HG03439 (cell line): ENCODE results near the gene SLC27A4.
"Not testable (repeated sequence)": the region's sequence is repeated elsewhere in the genome, so short reads cannot be mapped to it uniquely, and the experiment has no call there.

ENCODE experiments used
- ATAC-seq: cut with Tn5 transposase; IDR thresholded peaks from one replicate; pipeline ENCODE4 v1.9.1; 2021; ENCODE audit warnings: mild to moderate bottlenecking, moderate library complexity; ENCODE audit not compliant: unreplicated experiment

Gene SLC27A4

DNA sequence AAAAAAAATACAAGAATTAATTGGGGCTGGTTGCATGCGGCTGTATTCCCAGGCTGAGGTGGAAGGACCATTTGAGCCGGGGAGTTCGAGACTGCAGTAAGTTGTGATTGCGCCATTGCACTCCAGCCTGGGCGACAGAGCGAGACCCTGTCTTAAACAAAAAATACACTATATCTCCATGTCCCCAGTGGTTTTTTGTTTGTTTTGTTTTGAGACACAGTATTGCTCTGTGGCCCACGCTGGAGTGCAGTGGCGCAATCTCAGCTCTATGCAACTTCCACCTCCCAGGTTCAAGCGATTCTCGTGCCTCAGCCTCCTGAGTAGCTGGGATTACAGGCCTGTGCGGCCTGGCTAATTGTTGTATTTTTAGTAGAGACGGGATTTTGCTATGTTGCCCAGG is 16.5 kb upstream of the SLC27A4 start:
- no peak for ATAC-seq

DNA sequence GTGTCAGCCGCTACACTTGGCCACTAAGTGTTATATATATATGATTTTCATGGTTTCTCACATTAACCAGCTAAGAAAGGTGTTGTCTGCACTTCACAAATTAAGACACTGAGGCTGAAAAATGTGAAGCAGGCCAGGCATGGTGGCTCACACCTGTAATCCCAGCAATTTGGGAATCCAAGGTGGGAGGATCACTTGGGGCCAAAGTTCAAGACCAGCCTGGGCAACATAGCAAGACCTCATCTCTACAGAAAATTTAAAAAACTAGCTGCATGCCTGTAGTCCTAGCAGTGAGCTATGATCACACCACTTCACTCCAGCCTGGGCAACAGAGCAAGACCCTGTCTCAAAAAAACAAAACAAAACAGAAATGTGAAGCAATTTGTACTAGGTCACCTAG is 15.9 kb upstream of the SLC27A4 start:
- no peak for ATAC-seq

DNA sequence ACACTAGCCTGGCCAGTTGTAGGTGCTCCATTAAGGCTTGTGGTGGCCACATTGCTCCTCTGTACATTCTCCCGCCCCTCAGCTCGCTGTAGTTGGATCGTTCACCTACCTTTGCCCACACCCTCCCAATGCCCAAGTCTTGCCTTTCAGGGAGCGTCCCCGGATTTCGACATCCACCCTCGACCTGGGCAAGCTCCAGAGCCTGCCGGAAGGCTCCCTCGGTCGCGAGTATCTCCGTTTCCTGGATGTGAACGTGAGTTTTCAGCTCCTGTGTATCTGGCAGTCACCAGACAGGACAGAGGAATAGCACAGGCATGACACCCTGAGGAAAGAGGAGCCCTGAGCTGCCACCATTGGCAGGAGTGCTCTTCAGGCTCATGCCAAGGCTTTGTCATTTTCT is 14.7 kb upstream of the SLC27A4 start:
- ATAC-seq: no peak

DNA sequence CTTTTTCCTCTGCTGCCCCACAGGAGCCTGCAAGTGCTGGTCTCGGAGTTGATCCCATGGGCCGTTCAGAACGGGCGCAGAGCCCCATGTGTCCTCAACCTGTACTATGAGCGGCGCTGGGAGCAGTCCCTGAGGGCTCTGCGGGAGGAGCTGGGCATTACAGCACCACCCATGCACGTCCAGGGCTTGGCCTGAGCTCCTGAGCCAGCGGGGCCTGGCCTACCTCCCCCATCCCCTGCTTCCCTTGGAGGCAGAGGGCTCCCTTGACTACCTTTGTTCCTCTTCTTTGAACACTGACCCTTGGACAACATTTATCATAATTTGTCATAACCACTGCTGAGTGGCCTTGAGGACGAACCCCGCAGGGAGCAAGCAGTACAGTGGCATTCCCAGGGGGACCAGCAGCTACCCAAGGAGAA is 6.9 kb upstream of the SLC27A4 start:
- ATAC-seq: no peak

DNA sequence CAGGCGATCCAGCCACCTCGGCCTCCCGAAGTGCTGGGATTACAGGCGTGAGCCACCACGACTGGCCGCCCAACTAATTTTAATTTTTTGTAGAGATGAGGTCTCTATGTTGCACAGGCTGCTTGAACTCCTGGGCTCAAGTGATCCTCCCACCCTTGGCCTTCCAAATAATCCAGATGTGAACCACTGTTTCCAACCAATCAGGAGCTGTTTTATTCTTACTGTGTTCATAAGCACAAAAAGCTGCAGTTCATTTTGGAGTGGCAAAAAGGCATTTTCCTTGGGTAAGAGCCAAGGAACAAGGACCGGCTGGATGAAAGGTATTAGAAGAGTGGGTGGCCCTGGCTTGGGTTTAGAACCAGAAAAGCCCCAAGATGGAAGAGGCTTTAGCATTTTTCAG is 5.2 kb upstream of the SLC27A4 start:
- no peak for ATAC-seq

DNA sequence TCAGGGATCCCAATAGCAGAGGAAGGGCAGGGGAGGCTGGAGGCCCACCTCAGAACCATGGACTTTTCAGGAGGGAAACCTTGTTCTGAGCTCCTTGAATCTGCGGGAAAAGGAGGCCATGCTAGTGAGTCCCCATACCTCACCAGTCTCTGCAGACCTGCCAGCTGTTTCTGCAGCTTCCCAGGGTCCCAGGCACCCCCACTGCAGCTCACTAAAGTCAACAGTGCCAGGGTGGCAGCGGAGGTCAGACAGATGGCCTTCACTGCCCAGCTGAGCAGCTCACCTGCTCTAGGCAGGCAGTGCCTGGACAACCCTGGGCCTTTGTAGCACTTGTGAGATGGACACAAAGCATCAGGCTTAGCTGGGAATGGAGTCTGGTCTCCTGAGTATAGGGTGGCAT is 4.4 kb upstream of the SLC27A4 start:
- no peak for ATAC-seq

DNA sequence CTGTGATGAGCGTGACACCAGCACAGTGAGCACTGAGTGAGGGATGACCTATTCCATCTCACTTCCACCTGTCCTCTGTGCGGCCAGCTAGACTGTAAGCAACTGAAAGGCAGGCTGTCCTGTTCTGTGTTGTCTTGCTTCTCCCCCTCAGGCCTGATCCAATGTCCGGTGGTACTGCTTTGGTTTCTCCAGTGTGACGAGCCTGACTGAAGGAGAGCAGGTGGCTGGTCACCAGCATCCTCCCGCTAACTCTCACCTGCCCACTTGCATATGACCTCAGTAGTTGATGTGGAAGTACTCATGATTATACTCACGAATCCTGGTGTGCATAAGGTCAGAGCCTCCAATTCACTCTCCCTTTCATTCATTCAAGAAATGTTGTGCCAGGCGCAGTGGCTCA is 2.4 kb upstream of the SLC27A4 start:
- no peak for ATAC-seq

DNA sequence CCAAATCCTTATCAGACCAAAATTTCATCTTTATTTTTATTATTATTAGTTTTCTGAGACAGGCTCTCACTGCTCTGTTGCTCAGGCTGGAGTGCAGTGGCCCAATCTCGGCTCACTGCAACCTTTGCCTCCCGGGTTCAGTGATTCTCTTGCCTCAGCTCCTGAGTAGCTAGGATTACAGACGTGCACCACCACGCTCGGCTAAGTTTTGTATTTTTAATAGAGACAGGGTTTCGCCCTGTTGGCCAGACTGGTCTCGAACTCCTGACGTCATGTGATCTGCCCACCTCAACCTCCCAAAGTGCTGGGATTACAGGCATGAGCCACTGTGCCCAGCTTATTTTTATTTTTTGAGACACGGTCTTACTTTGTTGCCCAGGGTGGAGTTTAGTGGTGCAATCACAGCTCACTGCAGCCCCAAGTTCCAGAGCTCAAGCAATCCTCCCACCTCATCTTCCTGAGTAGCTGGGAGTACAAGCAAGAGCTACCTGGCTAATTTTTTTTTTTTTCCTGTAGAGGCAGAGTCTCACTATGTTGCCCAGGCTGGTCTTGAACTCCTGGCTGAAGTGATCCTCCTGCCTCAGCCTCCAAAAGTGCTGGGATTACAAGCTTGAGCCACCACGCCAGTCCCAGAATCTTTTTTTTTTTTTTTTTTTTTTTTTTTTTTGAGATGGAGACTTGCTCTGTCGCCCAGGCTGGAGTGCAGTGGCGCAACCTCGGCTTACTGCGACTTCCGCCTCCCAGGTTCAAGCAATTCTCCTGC is 1.3 kb upstream of the SLC27A4 start:
- ATAC-seq: not testable (repeated sequence)

DNA sequence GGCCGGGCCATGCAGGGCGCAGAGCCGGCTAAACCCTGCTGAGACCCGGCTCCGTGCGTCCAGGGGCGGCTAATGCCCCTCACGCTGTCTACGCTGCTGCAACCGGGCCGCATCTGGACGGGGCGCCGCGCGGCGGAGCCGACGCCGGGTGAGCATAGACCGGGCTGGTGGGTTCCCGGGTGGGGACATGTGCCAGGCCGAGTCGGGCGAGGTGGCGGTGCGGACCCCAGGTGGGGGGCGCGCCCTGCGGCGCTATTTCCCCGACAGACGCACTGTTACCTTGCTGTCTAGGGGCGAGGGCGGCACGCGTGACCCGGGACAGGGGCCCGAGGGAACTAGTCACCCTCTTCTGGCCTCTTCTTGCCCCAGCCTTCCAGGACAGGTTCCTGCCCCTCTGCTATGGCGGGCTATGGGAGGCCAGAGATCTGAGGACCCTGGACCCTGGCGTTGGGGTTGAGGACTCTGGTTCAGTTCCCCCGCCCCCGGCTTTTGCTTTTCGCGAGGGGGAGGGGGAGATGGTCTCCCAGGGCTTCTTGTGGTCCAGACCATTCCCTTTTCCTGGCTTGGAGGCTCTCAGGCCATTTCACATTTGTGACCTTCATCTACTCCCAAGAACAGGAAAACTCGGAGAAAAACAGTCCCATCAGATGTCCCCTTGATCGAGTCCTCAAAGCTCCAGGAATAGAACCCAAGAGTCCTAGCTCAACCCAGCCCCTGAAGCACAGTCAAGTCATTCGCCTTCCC is 536 bp downstream of the SLC27A4 start:
- peak; percentile 26 for ATAC-seq

DNA sequence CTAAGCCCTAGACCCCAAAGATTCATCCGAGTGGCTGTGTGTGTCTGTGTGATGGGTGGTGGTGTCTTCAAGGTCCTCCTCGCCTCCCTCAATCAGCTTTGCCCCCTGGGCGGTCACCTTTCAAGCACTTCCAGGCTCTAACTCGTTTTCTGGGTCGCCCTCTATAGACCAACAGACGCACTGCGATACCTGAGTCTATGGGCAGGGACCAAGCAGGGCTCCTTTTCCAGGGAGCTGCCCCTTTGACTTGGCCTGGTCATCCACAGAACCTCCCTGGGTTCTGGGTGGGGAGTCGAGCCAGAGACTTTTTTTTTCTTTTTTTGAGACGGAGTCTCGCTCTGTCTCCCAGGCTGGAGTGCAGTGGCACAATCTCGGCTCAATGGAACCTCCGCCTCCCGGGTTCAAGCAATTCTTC is 1.1 kb downstream of the SLC27A4 start:
- ATAC-seq: no peak

DNA sequence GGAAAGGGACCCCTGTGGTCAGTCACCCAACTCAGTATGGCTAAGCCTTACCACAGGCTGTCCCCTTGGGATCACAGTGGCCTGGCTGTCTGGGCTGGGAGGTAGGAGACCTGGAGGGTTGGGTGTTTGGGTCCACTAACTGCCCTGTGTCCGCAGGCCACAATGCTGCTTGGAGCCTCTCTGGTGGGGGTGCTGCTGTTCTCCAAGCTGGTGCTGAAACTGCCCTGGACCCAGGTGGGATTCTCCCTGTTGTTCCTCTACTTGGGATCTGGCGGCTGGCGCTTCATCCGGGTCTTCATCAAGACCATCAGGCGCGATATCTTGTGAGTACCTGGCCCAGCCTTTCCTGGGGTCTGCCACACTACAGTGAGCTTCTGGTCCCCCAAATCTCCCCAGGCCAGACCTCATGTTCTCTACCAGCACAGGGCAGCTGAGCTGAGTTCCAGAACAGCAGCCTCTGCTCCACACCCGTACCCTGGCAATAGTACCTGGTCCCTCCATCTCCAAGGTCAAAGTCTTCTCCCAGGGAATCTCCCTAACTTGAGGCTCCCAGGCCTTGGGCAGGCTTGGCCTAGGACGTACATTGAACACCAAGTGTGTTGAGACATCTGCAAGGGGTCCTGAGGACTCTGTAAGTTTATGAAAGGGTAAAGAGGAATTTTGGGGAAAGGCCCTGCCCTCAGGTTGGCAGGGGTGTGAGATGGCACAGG is 2.8 kb downstream of the SLC27A4 start:
- ATAC-seq: no peak

DNA sequence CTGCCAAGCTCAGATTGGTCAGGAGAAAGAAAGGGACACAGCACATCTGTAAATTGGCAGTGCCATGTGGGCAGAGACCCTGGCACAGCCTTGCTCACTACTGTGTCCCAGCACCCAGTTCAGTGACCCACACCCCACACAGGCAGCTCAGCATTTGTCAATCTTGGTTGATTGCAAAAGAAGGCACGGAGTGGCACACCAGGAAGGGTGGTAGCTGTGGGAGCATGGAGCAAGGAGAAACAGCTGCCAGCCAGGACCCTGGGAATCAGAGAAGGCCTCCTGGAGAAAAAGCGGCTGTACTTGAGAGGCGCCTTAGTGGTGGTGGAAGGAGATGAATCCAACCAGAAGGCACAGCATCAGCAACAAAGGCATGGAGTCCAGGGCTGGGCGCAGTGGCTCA is 3.5 kb downstream of the SLC27A4 start:
- ATAC-seq: no peak

DNA sequence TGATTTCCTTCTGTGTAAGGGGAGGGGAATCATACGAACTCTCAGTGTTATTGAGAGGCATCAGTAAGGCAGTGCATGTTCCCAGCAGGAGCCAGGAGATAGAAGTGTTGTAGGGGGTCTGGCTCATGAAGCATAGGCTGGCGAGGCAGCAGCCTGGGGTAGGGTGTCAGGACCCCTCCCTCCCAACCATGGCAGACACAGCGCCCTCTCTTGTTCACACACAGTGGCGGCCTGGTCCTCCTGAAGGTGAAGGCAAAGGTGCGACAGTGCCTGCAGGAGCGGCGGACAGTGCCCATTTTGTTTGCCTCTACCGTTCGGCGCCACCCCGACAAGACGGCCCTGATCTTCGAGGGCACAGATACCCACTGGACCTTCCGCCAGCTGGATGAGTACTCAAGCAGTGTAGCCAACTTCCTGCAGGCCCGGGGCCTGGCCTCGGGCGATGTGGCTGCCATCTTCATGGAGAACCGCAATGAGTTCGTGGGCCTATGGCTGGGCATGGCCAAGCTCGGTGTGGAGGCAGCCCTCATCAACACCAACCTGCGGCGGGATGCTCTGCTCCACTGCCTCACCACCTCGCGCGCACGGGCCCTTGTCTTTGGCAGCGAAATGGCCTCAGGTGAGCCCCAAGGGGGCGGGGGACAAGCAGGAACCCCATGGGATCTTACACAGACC is 4.7 kb downstream of the SLC27A4 start:
- ATAC-seq: no peak

DNA sequence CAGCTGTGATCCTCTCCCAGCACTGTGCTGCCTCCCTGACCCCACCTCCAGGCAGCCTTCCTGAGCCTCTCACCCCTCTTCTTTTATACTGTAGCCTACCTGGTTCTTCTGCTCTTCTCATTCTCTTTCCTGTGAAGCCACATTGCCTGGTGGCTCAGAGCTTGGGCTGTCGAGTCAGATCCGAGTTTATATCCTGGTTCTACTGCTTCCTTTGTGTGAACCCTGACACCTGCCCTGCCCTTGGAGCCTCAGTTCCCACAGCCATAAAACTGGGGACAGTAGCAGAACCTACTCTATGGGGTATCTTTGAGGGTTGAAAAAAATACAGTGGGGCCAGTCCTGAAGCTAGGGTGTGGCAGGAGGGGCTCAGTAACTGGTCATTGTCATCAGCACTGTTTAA is 8.8 kb downstream of the SLC27A4 start:
- no peak for ATAC-seq

DNA sequence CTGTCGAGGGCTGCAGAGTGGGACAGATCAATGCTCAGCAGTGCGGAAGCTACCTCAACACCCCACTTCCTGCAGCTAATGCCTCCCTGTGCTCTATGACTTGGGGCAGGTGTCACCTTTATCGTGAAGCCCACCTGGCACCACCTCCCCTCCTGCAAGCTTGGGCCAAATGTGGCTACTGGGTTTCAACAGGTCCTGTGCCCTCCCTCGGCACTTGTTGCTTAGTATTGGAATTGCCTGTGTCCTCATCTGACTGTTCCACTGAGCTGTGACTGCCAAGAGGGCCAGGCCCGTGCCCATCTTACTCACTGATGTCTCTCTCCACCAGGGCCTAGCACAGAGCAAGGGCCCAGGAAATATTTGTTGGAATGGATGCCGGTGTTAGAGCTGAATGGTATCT is 9.4 kb downstream of the SLC27A4 start:
- no peak for ATAC-seq

DNA sequence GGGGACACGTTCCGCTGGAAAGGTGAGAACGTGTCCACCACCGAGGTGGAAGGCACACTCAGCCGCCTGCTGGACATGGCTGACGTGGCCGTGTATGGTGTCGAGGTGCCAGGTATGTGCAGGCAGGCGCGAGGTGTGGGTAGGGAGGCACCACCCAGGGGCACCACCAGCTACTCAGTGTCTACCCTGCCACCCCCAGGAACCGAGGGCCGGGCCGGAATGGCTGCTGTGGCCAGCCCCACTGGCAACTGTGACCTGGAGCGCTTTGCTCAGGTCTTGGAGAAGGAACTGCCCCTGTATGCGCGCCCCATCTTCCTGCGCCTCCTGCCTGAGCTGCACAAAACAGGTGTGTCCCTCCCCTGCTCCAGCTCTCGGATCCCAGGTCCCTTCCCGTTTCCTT is 15.1 kb downstream of the SLC27A4 start:
- ATAC-seq: no peak

DNA sequence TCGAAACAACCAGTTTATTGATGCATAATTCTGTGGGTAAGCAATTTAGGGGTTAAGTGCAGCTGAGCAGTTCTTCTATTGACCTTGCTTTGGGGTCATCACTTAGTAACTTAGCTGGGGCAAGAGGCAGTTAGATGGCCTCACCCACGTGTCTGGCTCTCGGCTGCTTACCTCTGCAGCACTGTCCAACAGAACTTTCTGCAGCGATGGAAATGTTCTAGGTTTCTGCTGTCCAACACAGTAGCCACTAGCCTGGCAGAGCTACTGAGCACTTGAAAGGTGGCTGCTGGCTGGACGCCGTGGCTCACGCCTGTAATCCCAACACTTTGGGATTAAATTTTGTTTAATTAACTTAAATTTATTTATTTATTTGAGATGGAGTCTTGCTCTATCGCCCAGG is 17.8 kb downstream of the SLC27A4 start:
- no peak for ATAC-seq

DNA sequence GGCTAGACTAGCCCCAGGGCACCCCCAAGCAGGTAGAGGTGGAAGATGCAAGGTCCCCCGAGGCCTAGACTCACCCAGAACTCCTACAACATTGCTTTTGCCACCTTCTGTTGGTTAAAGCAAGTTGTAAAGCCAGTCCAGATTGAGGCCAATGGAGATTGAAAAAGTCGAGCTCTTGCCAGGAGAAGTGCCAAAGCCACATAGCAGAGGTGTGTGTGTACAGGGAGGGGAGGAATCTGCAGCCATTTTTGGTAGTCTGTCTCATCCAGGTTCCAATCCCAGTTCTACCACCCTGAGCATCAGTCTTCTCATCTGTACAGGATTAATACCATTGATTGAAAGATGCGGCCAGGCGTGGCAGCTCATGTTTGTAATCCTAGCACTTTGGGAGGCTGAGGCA is 18.5 kb downstream of the SLC27A4 start:
- ATAC-seq: no peak

DNA sequence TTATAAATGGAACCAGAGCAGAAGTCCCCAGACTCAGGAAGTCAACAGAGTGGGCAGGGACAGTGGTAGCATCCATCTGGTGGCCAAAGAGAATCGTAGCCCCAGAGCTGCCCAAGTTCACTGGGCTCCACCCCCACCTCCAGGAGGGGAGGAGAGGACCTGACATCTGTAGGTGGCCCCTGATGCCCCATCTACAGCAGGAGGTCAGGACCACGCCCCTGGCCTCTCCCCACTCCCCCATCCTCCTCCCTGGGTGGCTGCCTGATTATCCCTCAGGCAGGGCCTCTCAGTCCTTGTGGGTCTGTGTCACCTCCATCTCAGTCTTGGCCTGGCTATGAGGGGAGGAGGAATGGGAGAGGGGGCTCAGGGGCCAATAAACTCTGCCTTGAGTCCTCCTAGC is 20.5 kb downstream of the SLC27A4 start:
- no peak for ATAC-seq

DNA sequence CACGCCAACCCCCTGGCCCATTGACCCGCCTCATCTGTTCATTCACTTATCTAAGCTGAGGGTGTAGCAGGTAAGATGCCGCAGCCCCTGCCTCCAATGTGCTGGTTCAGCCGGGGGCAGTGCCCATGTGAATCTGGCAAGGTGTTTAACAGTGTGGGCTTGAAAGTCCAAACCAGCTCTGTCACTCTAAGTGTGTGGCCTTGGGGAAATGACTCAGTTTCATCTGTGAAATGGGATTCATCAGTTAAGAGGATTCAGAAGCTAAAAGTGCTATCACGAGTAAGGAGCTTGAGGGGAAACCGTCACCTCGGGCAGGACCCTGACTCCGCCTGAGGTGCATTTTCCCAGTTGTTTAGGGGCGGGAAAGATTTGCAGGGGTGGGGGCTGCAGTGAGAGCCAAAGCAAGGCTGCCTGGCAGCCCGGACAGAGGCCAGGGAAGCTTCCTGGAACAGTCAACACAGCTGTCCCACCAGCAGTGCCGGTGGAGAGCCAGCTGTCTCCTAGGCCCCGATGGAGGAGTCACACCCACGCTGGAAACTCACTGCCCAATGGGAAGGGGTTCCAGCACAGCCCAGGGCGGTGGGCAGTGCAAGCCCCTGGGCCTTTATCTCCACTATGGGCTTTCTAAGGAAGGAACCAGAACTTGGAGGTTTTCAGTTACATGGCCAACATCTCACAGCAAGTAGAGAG is 21.1 kb downstream of the SLC27A4 start:
- ATAC-seq: no peak
